Measurements from ENCODE around the gene CD2BP2.
A peak's percentile ranks its signal among the peaks of the same experiment; 100 is the strongest.
"Not testable (repeated sequence)": the region's sequence is repeated elsewhere in the genome, so short reads cannot be mapped to it uniquely, and the experiment has no call there.

The CD2BP2 gene

GRCh38 chr16:30341971-30342370 is 13.1 kb downstream of the CD2BP2 start:
- not testable (repeated sequence) for DNase-seq

DNA sequence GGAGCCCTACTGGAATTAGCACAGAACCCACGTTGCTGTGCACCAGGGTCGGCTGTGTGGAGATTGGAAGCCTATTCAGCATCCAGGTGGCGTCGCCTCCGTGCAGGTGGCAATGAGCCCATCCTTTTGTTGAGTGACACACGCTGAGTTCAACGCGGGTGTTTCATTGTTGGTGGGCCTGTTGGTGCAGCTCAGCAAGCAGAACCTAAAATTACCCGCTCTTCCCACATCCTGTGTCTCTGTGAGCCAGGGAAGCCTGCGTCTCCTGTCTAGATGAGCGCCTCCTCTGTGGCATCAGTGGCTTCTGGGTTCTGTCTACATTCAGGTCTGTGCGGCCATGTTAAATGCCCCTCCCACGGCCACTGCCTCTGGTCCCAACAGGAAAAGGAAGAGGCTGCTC is 14.5 kb downstream of the CD2BP2 start:
- DNase-seq: no peak

- not testable (repeated sequence) for DNase-seq
Measured at GRCh38 chr16:30338715-30339114, 16.4 kb downstream of the CD2BP2 start.

DNA sequence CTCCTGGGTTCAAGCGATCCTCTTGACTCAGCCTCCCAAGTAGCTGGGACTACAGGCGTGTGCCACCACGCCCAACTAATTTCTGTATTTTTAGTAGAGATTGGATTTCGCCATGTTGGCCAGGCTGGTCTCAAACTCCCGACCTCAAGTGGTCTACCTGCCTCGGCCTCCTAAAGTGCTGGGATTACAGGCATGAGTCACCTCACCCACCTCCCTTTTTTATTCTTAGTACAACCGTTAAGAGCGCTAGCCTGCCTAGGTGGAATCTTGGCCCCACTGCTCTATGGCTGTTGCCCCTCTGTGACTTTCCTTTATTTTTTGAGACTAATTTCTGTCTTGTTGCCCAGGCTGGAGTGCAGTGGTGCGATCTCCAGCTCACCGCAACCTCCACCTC is 17.1 kb downstream of the CD2BP2 start:
- DNase-seq: not testable (repeated sequence)

DNA sequence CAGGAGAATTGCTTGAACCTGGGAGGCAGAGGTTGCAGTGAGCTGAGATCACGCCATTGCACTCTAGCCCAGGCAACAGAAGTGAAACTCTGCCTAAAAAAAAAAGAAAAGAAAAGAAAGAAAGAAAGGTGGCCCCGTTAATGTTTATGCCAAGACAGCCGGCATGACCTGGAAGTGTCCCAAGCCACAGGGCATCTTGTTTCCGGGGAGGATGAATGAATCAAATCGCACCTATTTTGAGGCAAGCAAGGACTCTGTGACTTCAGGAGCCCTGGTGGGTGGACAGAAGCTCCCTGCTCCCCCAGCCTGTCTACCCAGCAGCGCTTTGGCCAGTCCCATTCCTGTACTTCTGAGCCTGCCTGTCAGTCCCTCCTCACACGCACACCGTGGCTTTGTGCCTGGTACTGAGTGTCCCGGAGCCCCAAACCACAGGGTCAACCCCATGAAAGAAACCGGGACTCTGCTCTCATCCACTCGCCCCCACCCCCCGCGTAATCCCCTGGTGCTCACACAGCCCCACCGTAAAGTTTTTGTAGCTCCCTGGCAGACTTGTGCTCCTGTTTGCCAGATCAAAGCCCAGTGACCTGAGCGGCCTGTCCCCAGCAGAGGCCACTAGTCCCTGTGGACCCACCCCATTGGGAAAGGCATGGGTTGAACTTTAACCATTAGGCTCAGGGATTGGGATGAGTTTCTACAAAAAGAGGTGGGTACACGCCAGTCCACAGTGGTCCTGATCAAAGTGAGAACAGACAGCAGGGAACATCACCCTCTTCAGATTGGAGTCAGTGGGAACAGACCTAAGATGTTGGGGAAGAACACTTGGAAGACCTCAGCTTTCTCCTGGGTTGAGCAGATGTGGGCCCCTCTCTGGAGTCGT is 19.3 kb downstream of the CD2BP2 start:
- DNase-seq: peak; percentile 55

DNA sequence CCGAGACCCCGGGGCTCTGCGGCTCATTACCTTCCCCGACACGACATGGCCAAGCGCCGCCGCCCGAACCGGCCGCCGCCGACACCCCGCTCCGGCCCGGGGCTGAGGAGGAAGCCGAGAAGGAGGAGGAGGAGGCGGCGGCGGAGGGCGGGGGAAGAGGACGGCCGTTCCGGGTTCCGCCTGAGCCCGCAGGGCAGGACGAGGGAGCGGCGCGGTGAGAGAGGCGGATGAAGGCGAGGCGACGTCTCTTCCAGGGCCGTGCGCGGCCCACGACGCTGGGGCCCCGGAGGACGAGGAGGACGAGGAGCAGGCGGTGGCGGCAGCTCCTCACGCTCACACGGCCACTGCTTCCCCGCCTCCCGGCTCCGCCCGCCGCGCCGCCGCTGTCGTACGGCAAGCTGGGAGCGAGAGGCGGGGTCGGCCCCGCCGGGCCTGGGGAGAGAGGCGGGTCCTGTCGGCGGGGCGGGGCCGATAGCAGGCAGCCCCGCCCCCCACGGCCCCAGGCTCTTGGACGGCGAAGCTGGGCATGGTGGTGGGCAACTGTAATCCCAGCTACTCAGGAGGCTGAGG is 20.0 kb downstream of the CD2BP2 start:
- peak; percentile 70 for DNase-seq

GRCh38 chr16:30334473-30334989 is 20.6 kb downstream of the CD2BP2 start:
- peak; percentile 35 for DNase-seq

GRCh38 chr16:30324220-30324619 is 30.9 kb downstream of the CD2BP2 start:
- not testable (repeated sequence) for DNase-seq

DNA sequence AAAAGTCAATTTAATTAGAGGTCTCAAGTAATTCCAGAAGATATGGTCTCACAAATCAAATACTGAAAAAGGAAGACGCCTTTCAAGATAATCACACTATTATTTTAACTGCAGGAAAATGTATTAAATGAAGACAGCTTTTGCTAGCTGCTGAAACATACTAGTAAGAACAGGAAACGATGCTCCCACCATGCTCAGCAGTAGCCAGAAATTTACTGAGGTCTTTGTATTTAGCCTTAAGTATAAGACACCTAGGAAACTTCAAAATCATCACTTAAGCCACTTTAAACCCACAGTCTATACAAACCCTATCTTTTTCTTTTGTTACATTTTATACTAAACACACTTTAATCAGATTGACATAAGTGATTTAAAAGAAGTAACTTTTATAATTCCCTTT is 36.5 kb downstream of the CD2BP2 start:
- not testable (repeated sequence) for DNase-seq

DNA sequence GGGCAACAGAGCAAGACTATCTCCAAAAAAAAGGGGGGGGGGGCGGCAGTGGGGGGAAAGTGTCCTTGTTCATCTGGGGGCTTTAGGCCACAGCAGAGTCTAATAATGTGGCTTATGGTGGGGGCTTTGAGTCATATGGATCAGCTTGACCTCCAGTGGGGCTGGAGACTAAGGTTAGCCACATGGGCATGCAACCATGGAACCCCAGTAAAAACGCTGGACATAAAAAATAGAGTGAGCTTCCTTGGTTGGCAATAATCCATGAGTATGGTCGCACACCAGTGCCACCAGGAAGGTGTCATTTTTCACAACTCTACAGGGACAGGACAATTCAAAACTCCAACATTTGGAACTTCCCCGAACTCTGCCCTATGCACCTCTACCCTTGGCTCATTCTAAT is 44.2 kb downstream of the CD2BP2 start:
- DNase-seq: not testable (repeated sequence)

DNA sequence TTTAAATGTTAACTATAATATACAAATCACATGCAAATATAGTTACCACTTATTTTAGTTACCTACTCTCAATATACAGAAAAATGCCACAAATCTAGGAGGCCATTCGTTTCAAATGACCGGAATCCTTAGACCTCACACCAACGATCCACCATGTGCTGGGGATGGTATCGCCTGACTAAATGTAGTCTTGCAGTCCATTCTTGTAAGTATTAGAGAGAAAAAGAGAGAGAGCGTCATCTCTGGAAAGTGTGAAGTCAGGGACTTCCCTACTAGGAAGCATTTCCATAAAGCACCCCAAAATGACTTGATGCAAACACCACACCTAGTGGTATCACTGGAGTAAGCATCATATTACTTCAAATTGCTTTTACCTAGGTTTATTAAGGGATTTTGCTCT is 45.9 kb downstream of the CD2BP2 start:
- not testable (repeated sequence) for DNase-seq

Data from NCI-H510A treated with DMSO at 0.1 percent for 48 hours (cell line).